NCI-H187 (cell line): ENCODE data around the gene TNFAIP8.

Source experiments
- DNase-seq, 2 experiments: peaks; one replicate each; lab custom pipeline; 2025; lab: John Stamatoyannopoulos, UW

The TNFAIP8 gene

GRCh38 chr5:119347991-119348390 is 7.8 kb upstream of the TNFAIP8 start:
- no peak for DNase-seq

GRCh38 chr5:119353213-119353612 is 2.6 kb upstream of the TNFAIP8 start:
- no peak for DNase-seq

- no peak for DNase-seq
Measured at GRCh38 chr5:119353686-119354366, 2.0 kb upstream of the TNFAIP8 start.

- no peak for DNase-seq
Measured at GRCh38 chr5:119354537-119355243, 1.1 kb upstream of the TNFAIP8 start.

- no peak for DNase-seq
Measured at GRCh38 chr5:119355244-119355638, 578 bp upstream of the TNFAIP8 start.

GRCh38 chr5:119356612-119357188 is 881 bp downstream of the TNFAIP8 start:
- DNase-seq: no peak

- no peak for DNase-seq
Measured at GRCh38 chr5:119357270-119357669, 1.5 kb downstream of the TNFAIP8 start.

- no peak for DNase-seq
Measured at GRCh38 chr5:119357808-119358529, 2.1 kb downstream of the TNFAIP8 start.

- DNase-seq: no peak
Measured at GRCh38 chr5:119358530-119358900, 2.7 kb downstream of the TNFAIP8 start.

- DNase-seq: no peak
Measured at GRCh38 chr5:119358901-119359603, 3.2 kb downstream of the TNFAIP8 start.

- DNase-seq: no peak
Measured at GRCh38 chr5:119359737-119360413, 4.1 kb downstream of the TNFAIP8 start.

- DNase-seq: no peak
Measured at GRCh38 chr5:119360905-119361593, 5.2 kb downstream of the TNFAIP8 start.

GRCh38 chr5:119361594-119362125 is 5.8 kb downstream of the TNFAIP8 start:
- DNase-seq: no peak

- DNase-seq: no peak
Measured at GRCh38 chr5:119362714-119363113, 6.9 kb downstream of the TNFAIP8 start.

- no peak for DNase-seq
Measured at GRCh38 chr5:119363271-119363670, 7.5 kb downstream of the TNFAIP8 start.

- no peak for DNase-seq
Measured at GRCh38 chr5:119363936-119364335, 8.1 kb downstream of the TNFAIP8 start.

- DNase-seq: no peak
Measured at GRCh38 chr5:119365847-119366539, 10.2 kb downstream of the TNFAIP8 start.

- no peak for DNase-seq
Measured at GRCh38 chr5:119366540-119366881, 10.7 kb downstream of the TNFAIP8 start.

GRCh38 chr5:119367502-119368237 is 11.9 kb downstream of the TNFAIP8 start:
- DNase-seq: no peak
